T-cell (primary cell): ENCODE measurements around the gene REM2. TPM values are rescaled to one million over a fixed set of nuclear protein-coding genes. Genes with fewer than 3 reads are reported as not detected.
"Not testable (repeated sequence)": the region's sequence is repeated elsewhere in the genome, so short reads cannot be mapped to it uniquely, and the experiment has no call there.

Experiments used
- ATAC-seq, 4 experiments: fragments of 200-7000 bp in 3 of 4; fragments of 150-1000 bp in 1 of 4; cut with Tn5 transposase; replicated peaks in 1 of 4; 1 replicate in 3 of 4; 2 replicates in 1 of 4; pipeline ENCODE4 v1.10.0; 2021; ENCODE audit warnings: moderate library complexity in 3 of 4, mild to moderate bottlenecking in 2 of 4, moderate number of reproducible peaks in 1 of 4
- CTCF ChIA-PET, 2 donors: fragments of 300-600 bp; sonication (Branson Sonifier 250); formaldehyde crosslinking; loops; one replicate each; lab custom pipeline; 2022; ENCODE audit warnings: antibody characterized with exemption in 2 of 2; lab: Charles Lee
- POLR2A ChIA-PET, 2 donors: fragments of 300-600 bp; sonication (Branson Sonifier 250); formaldehyde crosslinking; loops; one replicate each; lab custom pipeline; 2022; ENCODE audit warnings: antibody characterized with exemption in 2 of 2; lab: Charles Lee
- DNase-seq, 35 experiments: peaks; one replicate each; pipeline versions ENCODE4 v3.0.0 to v3.0.0-alpha.2; 2013 to 2023
- H3K27ac ChIP-seq: one replicate; pipeline ENCODE4 v1.5.1; 2013; ENCODE audit warnings: low read length
- H3K27me3 ChIP-seq, 2 experiments: replicated peaks in 1 of 2; 1 replicate in 1 of 2; 2 replicates in 1 of 2; pipeline versions ENCODE4 v1.6.1 to v1.7.0; 2013; ENCODE audit warnings: low read length in 1 of 2, mixed read lengths in 1 of 2; ENCODE audit not compliant: control insufficient read depth in 2 of 2, insufficient read depth in 2 of 2; ENCODE audit errors: extremely low read depth in 1 of 2
- H3K36me3 ChIP-seq, 2 donors: 1 replicate in 1 of 2; 2 replicates in 1 of 2; pipeline versions ENCODE4 v1.6.1 to v1.7.0; 2013; ENCODE audit warnings: low read length in 1 of 2; ENCODE audit not compliant: control insufficient read depth in 2 of 2, insufficient read depth in 1 of 2; ENCODE audit errors: extremely low read depth in 1 of 2
- H3K4me1 ChIP-seq, 2 experiments: 1 replicate in 1 of 2; 2 replicates in 1 of 2; pipeline versions ENCODE4 v1.6.1 to v1.7.0; 2013; ENCODE audit warnings: low read length in 2 of 2, mixed read lengths in 1 of 2; ENCODE audit not compliant: insufficient read depth in 2 of 2, control insufficient read depth in 1 of 2; ENCODE audit errors: extremely low read depth in 1 of 2
- H3K4me3 ChIP-seq, 2 donors: 1 replicate in 1 of 2; 2 replicates in 1 of 2; pipeline versions ENCODE4 v1.5.1 to v1.7.0; 2013; ENCODE audit warnings: mild to moderate bottlenecking in 2 of 2, low read length in 1 of 2, moderate library complexity in 1 of 2; ENCODE audit not compliant: control insufficient read depth in 1 of 2; ENCODE audit errors: extremely low read depth in 1 of 2
- H3K9me3 ChIP-seq: 2 replicates; pipeline ENCODE4 v1.7.0; 2013
- H3K27ac Mint-ChIP-seq, 2 donors: one replicate each; pipeline ENCODE4 v1.8.0; 2020 to 2021; ENCODE audit warnings: mild to moderate bottlenecking in 2 of 2, mixed read lengths in 2 of 2
- H3K27me3 Mint-ChIP-seq, 2 donors: one replicate each; pipeline ENCODE4 v1.8.0; 2021 to 2022; ENCODE audit warnings: mixed read lengths in 2 of 2
- H3K36me3 Mint-ChIP-seq: one replicate; pipeline ENCODE4 v1.8.0; 2021; ENCODE audit warnings: mixed read lengths
- H3K4me1 Mint-ChIP-seq, 3 donors: one replicate each; pipeline ENCODE4 v1.8.0; 2020 to 2022; ENCODE audit warnings: mixed read lengths in 3 of 3, mild to moderate bottlenecking in 1 of 3
- H3K4me3 Mint-ChIP-seq, 3 donors: one replicate each; pipeline ENCODE4 v1.8.0; 2020 to 2022; ENCODE audit warnings: mild to moderate bottlenecking in 3 of 3, mixed read lengths in 3 of 3, moderate library complexity in 3 of 3
- H3K9me3 Mint-ChIP-seq, 3 donors: one replicate each; pipeline ENCODE4 v1.8.0; 2020 to 2022; ENCODE audit warnings: mixed read lengths in 3 of 3
- WGBS: methylation state at CpG from one replicate; pipeline ENCODE4 v1.1.5; 2013; ENCODE audit warnings: missing lambda C conversion rate; ENCODE audit not compliant: insufficient coverage; 5-methylcytosine and 5-hydroxymethylcytosine counted together
- total RNA-seq, 35 experiments: library from RNA in 6 of 35; stranded (reverse) in 6 of 35; fragments of 120-200 nt in 1 of 35; gene quantifications; one replicate each; pipeline versions ENCODE4 v1.2.1 to v1.2.4 and lab custom pipeline; 2013 to 2026

Gene REM2
- total RNA-seq, 5 donors from 2014 or later (not counting 1 experiment from before 2014, with no cell fraction given), result 4.1 to 10.6 (median 6.2) TPM

GRCh38 chr14:22910916-22911315 lies 27.9 kb downstream of the REM2 start:
- 100% methylated on average over 1 of the region's 5 CpGs for WGBS
- Mint-ChIP-seq H3K27ac (no peak overlapping the region), H3K4me3 (no peak overlapping the region), H3K4me1 (peaks cover 31 to 39% (median 34%) of the 10 kb centered on the region in 3 donors), H3K27me3 (no peaks in the 10 kb centered on the region), H3K36me3 (peaks cover 30% of the 10 kb centered on the region), H3K9me3 (no peaks in the 10 kb centered on the region)
- no peak overlapping the region for H3K4me3 ChIP-seq
- H3K9me3 ChIP-seq, result no peaks in the 10 kb centered on the region
- DNase-seq (no peak), ATAC-seq (no peak)
- H3K27ac ChIP-seq, result no peak overlapping the region
- peaks cover 0 to 8% of the 10 kb centered on the region in 2 experiments for H3K4me1 ChIP-seq
- POLR2A ChIA-PET, result interaction anchor here (0.6 kb wide), 2 partner anchors 145 kb away, joined by 3 read pairs; no protein-coding TSS in a partner anchor
- CTCF ChIA-PET, result interaction anchor here (0.6 to 1.1 kb wide), 5 partner anchors 8 to 84 kb away, joined by 3 to 8 read pairs (median 4); partner anchors contain the start of gene RBM23 (in 1 of the 2)
- no peaks in the 10 kb centered on the region for H3K27me3 ChIP-seq
- H3K36me3 ChIP-seq, result peaks cover 8 to 57% of the 10 kb centered on the region in 2 donors

GRCh38 chr14:22914836-22915235 lies 31.8 kb downstream of the REM2 start:
- H3K36me3 ChIP-seq, result peaks cover 0 to 23% of the 10 kb centered on the region in 2 donors
- H3K9me3 Mint-ChIP-seq, H3K4me3 Mint-ChIP-seq, ATAC-seq, DNase-seq, H3K27me3 Mint-ChIP-seq, H3K27ac Mint-ChIP-seq, H3K9me3 ChIP-seq, H3K4me3 ChIP-seq, H3K27me3 ChIP-seq, H3K27ac ChIP-seq: not testable (repeated sequence)
- no CpG with 5 or more reads among the region's 4 CpGs for WGBS
- H3K36me3 Mint-ChIP-seq, result peaks cover 20% of the 10 kb centered on the region
- peaks cover 6 to 32% of the 10 kb centered on the region in 2 experiments for H3K4me1 ChIP-seq
- peaks cover 57 to 67% (median 64%) of the 10 kb centered on the region in 3 donors for H3K4me1 Mint-ChIP-seq
- CTCF ChIA-PET, result interaction anchor here in 1 of 2 donors (0.6 to 2.2 kb wide), 4 partner anchors 15 to 143 kb away, joined by 3 to 5 read pairs (median 3); partner anchors contain the start of gene PRMT5
- POLR2A ChIA-PET, result interaction anchor here in 1 of 2 donors (0.6 kb wide), 1 partner anchor 107 kb away, joined by 3 read pairs; no protein-coding TSS in a partner anchor

GRCh38 chr14:22915886-22916521 lies 33.0 kb downstream of the REM2 start:
- DNase-seq (no peak), ATAC-seq (no peak)
- H3K4me1 Mint-ChIP-seq, result peaks cover 60 to 67% (median 66%) of the 10 kb centered on the region in 3 donors
- no peak overlapping the region for H3K4me3 ChIP-seq
- POLR2A ChIA-PET, result interaction anchor here (0.6 to 1.4 kb wide), 5 partner anchors 30 to 945 kb away, joined by 3 to 4 read pairs (median 4); partner anchors contain the start of gene LRP10 (in 1 of the 2)
- WGBS, result 94% methylated on average over 3 of the region's 8 CpGs
- peaks cover 5 to 24% of the 10 kb centered on the region in 2 donors for H3K36me3 ChIP-seq
- peaks cover 21% of the 10 kb centered on the region for H3K36me3 Mint-ChIP-seq
- peaks cover 6 to 30% of the 10 kb centered on the region in 2 experiments for H3K4me1 ChIP-seq
- H3K4me3 Mint-ChIP-seq, result peak overlapping the region in 2 of 3 donors; percentile 17 to 96
- H3K9me3 ChIP-seq, result no peaks in the 10 kb centered on the region
- H3K27me3 Mint-ChIP-seq, result peaks cover 0 to 4% of the 10 kb centered on the region in 2 donors
- peak overlapping the region; percentile 34 to 52 for H3K27ac Mint-ChIP-seq
- H3K27ac ChIP-seq, result no peak overlapping the region
- no peaks in the 10 kb centered on the region for H3K9me3 Mint-ChIP-seq
- CTCF ChIA-PET, result interaction anchor here (0.5 to 2.2 kb wide), 8 partner anchors 14 to 1418 kb away, joined by 3 to 8 read pairs (median 3); partner anchors contain the start of genes DAD1 (in 1 of the 2) and PRMT5 (in 1 of the 2)
- H3K27me3 ChIP-seq, result no peaks in the 10 kb centered on the region

GRCh38 chr14:22918804-22919600 lies 36.0 kb downstream of the REM2 start, which contains the start of gene RBM23:
Gene RBM23, minus strand, starts transcription at chr14:22919149.
- peaks cover 0 to 4% of the 10 kb centered on the region in 2 donors for H3K27me3 Mint-ChIP-seq
- peak within 1 kb of the TSS; percentile 95 to 97 (median 96) for H3K4me3 Mint-ChIP-seq
- ChIA-PET CTCF (interaction anchor here (0.6 to 4.5 kb wide), 23 partner anchors 8 to 1312 kb away, joined by 3 to 50 read pairs (median 4); partner anchors contain the start of genes PRMT5 (in 2 of the 2), LRP10 (in 1 of the 2), MRPL52 (in 1 of the 2) and PPP1R3E (in 1 of the 2)), POLR2A (interaction anchor here (0.6 to 3.5 kb wide), 19 partner anchors 9 to 402 kb away, joined by 3 to 48 read pairs (median 4); partner anchors contain the start of genes PRMT5 (in 2 of the 2), ACIN1 (in 1 of the 2), C14orf119 (in 1 of the 2) and DAD1 (in 1 of the 2))
- H3K27ac ChIP-seq, result peak within 1 kb of the TSS; percentile 99
- peak within 1 kb of the TSS; percentile 100 for H3K27ac Mint-ChIP-seq
- peak; percentile 98 to 100 (median 100) for DNase-seq
- H3K36me3 ChIP-seq, result peaks cover 8 to 35% of the 10 kb centered on the region in 2 donors
- H3K27me3 ChIP-seq, result no peaks in the 10 kb centered on the region
- H3K4me3 ChIP-seq, result peak within 1 kb of the TSS; percentile 96 to 99
- under 1% methylated on average over 37 of the region's 46 CpGs for WGBS
- peaks cover 46 to 50% (median 48%) of the 10 kb centered on the region in 3 donors for H3K4me1 Mint-ChIP-seq
- no peaks in the 10 kb centered on the region for H3K9me3 ChIP-seq
- peaks cover 33% of the 10 kb centered on the region for H3K36me3 Mint-ChIP-seq
- H3K9me3 Mint-ChIP-seq, result no peaks in the 10 kb centered on the region
- ATAC-seq, result peak; percentile 89 to 95 (median 94)
- peaks cover 6 to 28% of the 10 kb centered on the region in 2 experiments for H3K4me1 ChIP-seq

GRCh38 chr14:22919601-22919921 lies 36.5 kb downstream of the REM2 start:
- H3K9me3 Mint-ChIP-seq, result no peaks in the 10 kb centered on the region
- H3K27me3 Mint-ChIP-seq, result peaks cover 0 to 4% of the 10 kb centered on the region in 2 donors
- H3K4me1 Mint-ChIP-seq, result peaks cover 45 to 47% (median 46%) of the 10 kb centered on the region in 3 donors
- H3K9me3 ChIP-seq, result no peaks in the 10 kb centered on the region
- ChIA-PET POLR2A (interaction anchor here (0.6 to 3.5 kb wide), 17 partner anchors 9 to 1123 kb away, joined by 3 to 48 read pairs (median 4); partner anchors contain the start of genes PRMT5 (in 2 of the 2), ACIN1 (in 1 of the 2), C14orf119 (in 1 of the 2) and DAD1 (in 1 of the 2)), CTCF (interaction anchor here (0.6 to 4.5 kb wide), 15 partner anchors 8 to 1312 kb away, joined by 3 to 50 read pairs (median 5); partner anchors contain the start of genes LRP10 (in 1 of the 2) and PRMT5 (in 1 of the 2))
- peak overlapping the region; percentile 100 for H3K27ac Mint-ChIP-seq
- ATAC-seq (no peak), DNase-seq (no peak)
- H3K4me3 ChIP-seq, result peak overlapping the region in 1 of 2 donors; percentile 48
- no peaks in the 10 kb centered on the region for H3K27me3 ChIP-seq
- peak overlapping the region; percentile 96 for H3K27ac ChIP-seq
- H3K4me1 ChIP-seq, result peaks cover 6 to 28% of the 10 kb centered on the region in 2 experiments
- peaks cover 8 to 36% of the 10 kb centered on the region in 2 donors for H3K36me3 ChIP-seq
- 2% methylated on average over 7 of the region's 10 CpGs for WGBS
- H3K36me3 Mint-ChIP-seq, result peaks cover 38% of the 10 kb centered on the region
- H3K4me3 Mint-ChIP-seq, result peak overlapping the region; percentile 95 to 97 (median 96)
